A673 (cell line): ENCODE data around the gene CMTM7. TPM values are rescaled to one million over a fixed set of nuclear protein-coding genes. Genes with fewer than 3 reads are reported as not detected.

Experiments
- BruUV-seq: library from RNA; stranded (reverse); fragments of 400-500 nt; replicated peaks from 2 replicates; lab custom pipeline; 2021; lab: Mats Ljungman, UMichigan
- CTCF ChIA-PET: fragments of 300-600 bp; sonication (Branson Sonifier 250); formaldehyde crosslinking; loops from one replicate; lab custom pipeline; 2022; ENCODE audit warnings: antibody characterized with exemption; lab: Charles Lee
- POLR2A ChIA-PET: fragments of 300-600 bp; sonication (Branson Sonifier 250); formaldehyde crosslinking; loops from one replicate; lab custom pipeline; 2022; ENCODE audit warnings: antibody characterized with exemption; ENCODE audit not compliant: low non-redundant PET; lab: Charles Lee
- DNase-seq: peaks from one replicate; pipeline ENCODE4 v3.0.0-alpha.2; 2015; ENCODE audit warnings: low spot score
- H3K27ac ChIP-seq: fragments of 200-600 bp; sonication (generic); 2 replicates; pipeline ENCODE4 v1.5.1; 2016; ENCODE audit warnings: mixed run types, low read depth, mild to moderate bottlenecking, mixed read lengths, antibody characterized with exemption, low read length; ENCODE audit not compliant: poor library complexity, severe bottlenecking
- H3K27me3 ChIP-seq: fragments of 200-600 bp; sonication (generic); replicated peaks from 2 replicates; pipeline ENCODE4 v1.6.1; 2017; ENCODE audit warnings: mixed run types, low read depth, mild to moderate bottlenecking, mixed read lengths, antibody characterized with exemption, low read length; ENCODE audit not compliant: insufficient read depth, poor library complexity
- H3K36me3 ChIP-seq: fragments of 200-600 bp; sonication (generic); 2 replicates; pipeline ENCODE4 v1.6.1; 2016; ENCODE audit warnings: mixed run types, mild to moderate bottlenecking, mixed read lengths, antibody characterized with exemption, low read length; ENCODE audit not compliant: insufficient read depth, poor library complexity, severe bottlenecking
- H3K4me1 ChIP-seq: fragments of 200-600 bp; sonication (generic); 2 replicates; pipeline ENCODE4 v1.6.1; 2017; ENCODE audit warnings: mixed run types, mild to moderate bottlenecking, mixed read lengths, antibody characterized with exemption, low read length; ENCODE audit not compliant: insufficient read depth, poor library complexity, severe bottlenecking
- H3K4me3 ChIP-seq: fragments of 200-600 bp; sonication (generic); 2 replicates; pipeline ENCODE4 v1.5.1; 2016; ENCODE audit warnings: low read depth, mixed run types, mild to moderate bottlenecking, mixed read lengths, low read length; ENCODE audit not compliant: poor library complexity, severe bottlenecking
- H3K9me3 ChIP-seq: fragments of 200-600 bp; sonication (generic); 2 replicates; pipeline ENCODE4 v1.6.1; 2016; ENCODE audit warnings: mixed run types, low read depth, mild to moderate bottlenecking, mixed read lengths, antibody characterized with exemption, low read length; ENCODE audit not compliant: poor library complexity, severe bottlenecking
- EZH2 ChIP-seq: fragments of 200-600 bp; sonication (generic); IDR thresholded peaks from 2 replicates; pipeline ENCODE4 v1.6.1; 2017; ENCODE audit warnings: borderline replicate concordance, low read depth, mild to moderate bottlenecking, mixed read lengths, antibody characterized with exemption, low read length; ENCODE audit not compliant: poor library complexity, severe bottlenecking
- intact Hi-C: fragments of 100-400 bp; cut with micrococcal nuclease; formaldehyde crosslinking; loops from one replicate; pipeline ENCODE4 v1.10.0; 2022; ENCODE audit not compliant: unreplicated experiment
- total RNA-seq: library from RNA; stranded (reverse); gene quantifications from 2 replicates; pipeline ENCODE4 v1.2.3, GENCODE V29; 2021
- TF ChIP-seq, protein P1 (sequence below): fragments of 300-800, 200-600 bp; sonication (generic); conservative IDR thresholded peaks from 2 replicates; pipeline ENCODE4 v1.5.1; 2017; ENCODE audit warnings: low read depth, mild to moderate bottlenecking, antibody characterized with exemption, low read length, moderate library complexity, mixed read lengths

CMTM7 gene
- total RNA-seq, 1 experiment from 2014 or later = not detected

DNA sequence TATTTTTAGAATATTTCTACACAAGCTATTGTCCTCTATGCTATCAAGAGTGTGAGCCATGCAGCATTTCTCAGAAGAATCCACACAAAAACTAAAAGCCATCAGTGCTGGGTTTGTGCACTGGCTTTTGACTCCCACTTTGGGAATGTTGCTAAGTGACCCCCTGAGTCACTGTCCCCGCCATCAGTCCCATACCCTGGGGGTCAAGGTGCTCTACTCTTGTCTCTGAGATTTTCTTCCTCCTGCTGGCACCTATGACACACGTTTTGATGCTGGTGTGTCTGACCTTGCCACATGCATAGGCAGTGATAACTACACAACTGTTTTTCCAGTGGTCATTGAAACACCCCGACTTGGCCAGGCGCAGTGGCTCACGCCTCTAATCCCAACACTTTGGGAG lies 19.8 kb downstream of the CMTM7 start:
- H3K4me3 ChIP-seq = no peak overlapping the region
- no peaks in the 10 kb centered on the region for H3K36me3 ChIP-seq
- ChIA-PET CTCF (no interaction called here), POLR2A (no interaction called here)
- intact Hi-C loops = no loop called here
- no peak for DNase-seq
- BruUV-seq = no TSS peak
- no peak overlapping the region for H3K27ac ChIP-seq
- H3K4me1 ChIP-seq = no peaks in the 10 kb centered on the region
- no peaks in the 10 kb centered on the region for H3K9me3 ChIP-seq
- no peak for TF ChIP-seq EZH2
- TF ChIP-seq, protein P1, sequence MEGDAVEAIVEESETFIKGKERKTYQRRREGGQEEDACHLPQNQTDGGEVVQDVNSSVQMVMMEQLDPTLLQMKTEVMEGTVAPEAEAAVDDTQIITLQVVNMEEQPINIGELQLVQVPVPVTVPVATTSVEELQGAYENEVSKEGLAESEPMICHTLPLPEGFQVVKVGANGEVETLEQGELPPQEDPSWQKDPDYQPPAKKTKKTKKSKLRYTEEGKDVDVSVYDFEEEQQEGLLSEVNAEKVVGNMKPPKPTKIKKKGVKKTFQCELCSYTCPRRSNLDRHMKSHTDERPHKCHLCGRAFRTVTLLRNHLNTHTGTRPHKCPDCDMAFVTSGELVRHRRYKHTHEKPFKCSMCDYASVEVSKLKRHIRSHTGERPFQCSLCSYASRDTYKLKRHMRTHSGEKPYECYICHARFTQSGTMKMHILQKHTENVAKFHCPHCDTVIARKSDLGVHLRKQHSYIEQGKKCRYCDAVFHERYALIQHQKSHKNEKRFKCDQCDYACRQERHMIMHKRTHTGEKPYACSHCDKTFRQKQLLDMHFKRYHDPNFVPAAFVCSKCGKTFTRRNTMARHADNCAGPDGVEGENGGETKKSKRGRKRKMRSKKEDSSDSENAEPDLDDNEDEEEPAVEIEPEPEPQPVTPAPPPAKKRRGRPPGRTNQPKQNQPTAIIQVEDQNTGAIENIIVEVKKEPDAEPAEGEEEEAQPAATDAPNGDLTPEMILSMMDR = no peak
- H3K27me3 ChIP-seq = peaks cover 17% of the 10 kb centered on the region

DNA sequence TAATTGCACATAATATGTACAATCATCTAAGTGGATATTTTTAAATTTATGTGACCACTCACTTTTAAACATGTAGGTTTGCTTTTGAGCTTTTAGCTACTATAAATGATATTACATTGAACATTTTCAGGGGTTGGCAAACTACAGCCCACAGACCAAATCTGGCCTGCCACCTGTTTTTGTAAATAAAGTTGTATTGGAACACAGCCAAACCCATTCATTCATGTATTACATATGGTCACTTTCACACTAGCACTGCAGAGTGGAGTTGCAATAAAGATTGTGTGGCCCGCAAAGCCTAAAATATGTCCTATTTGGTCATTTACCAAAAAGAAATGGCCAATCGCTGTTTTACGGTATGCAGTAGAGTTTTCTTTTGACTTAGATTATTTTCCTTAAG lies 21.2 kb downstream of the CMTM7 start:
- Histone ChIP-seq H3K9me3 (no peaks in the 10 kb centered on the region), H3K4me3 (no peak overlapping the region), H3K4me1 (no peaks in the 10 kb centered on the region), H3K36me3 (no peaks in the 10 kb centered on the region), H3K27ac (no peak overlapping the region), H3K27me3 (peaks cover 26% of the 10 kb centered on the region)
- no peak for TF ChIP-seq EZH2
- TF ChIP-seq, protein P1 = no peak
- intact Hi-C loops = no loop called here
- DNase-seq = no peak
- BruUV-seq = no TSS peak
- CTCF ChIA-PET = no interaction called here
- POLR2A ChIA-PET = no interaction called here

DNA sequence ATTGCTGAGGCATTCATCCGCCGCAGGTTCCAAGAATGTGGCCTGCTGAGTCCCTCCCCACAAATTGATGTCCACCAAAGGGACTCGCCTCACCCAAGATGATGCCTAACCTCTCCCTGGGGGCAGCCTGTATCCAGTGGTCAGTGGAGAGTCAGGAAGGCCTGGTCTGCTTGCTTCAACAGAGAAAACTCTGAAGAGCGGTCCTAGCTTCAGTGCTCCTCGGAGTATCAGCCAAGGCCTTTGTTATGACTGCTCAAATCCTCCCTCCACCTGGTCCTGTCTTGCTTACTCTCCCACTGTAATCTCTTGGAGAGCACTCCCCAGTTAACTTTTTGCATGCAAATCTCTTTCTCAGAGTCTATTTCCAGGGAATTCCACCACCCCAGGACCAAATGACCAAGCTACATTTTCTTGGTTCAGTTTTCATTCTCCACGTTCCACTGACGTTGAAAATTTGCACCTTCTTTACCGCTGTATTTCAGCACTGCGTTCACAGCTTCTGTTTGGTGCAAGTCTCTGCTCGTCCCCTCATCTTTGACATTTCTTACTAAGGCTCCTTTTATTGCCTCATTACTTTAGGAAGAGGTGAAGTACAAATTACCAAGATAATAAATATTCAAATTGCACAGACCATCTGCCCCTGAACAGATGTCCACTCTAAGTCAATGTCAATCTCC lies 22.3 kb downstream of the CMTM7 start:
- DNase-seq = no peak
- intact Hi-C loops = no loop called here
- Histone ChIP-seq H3K9me3 (no peaks in the 10 kb centered on the region), H3K4me1 (no peaks in the 10 kb centered on the region), H3K27me3 (peaks cover 37% of the 10 kb centered on the region), H3K27ac (no peak overlapping the region), H3K36me3 (no peaks in the 10 kb centered on the region), H3K4me3 (no peak overlapping the region)
- BruUV-seq = no TSS peak
- no peak for TF ChIP-seq EZH2
- TF ChIP-seq, protein P1 = no peak
- CTCF ChIA-PET = no interaction called here
- POLR2A ChIA-PET = no interaction called here
